Stimulated activated CD4-positive, alpha-beta T cell treated with anti-CD3 and anti-CD28 coated beads, Interleukin-12 subunit alpha, Interleukin-12 subunit beta, amount 100 ng/mL, for 48 hours (primary cell): ENCODE measurements around the gene MAP1B.

ENCODE experiments used
- DNase-seq, 3 donors: peaks; one replicate each; pipeline ENCODE4 v3.0.0-alpha.2; 2020; ENCODE audit warnings: low read depth in 2 of 3, low spot score in 1 of 3

Gene MAP1B

DNA sequence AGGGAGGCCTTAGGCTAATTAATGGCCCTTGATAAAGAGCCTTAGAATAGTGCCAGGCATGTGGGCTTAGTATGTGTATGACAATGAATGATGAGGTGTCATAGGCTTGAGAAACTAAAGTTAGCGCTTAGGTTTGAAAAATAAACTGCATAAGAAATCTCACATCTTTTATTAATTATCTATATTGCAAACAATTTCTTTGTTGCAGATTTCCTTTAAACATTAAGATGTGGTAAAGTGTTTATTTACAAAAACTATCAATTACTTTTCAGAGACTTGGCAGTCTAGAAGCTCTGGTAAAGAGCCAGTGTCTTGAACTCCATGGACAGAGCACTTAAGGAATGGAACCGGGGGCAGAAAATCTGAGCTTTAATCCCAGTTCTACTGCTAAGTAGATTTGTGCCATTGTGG, 23.1 kb downstream of the MAP1B start:
- no peak for DNase-seq

GRCh38 chr5:72133212-72133990, 26.1 kb downstream of the MAP1B start:
- DNase-seq: no peak

GRCh38 chr5:72134226-72134899, 27.1 kb downstream of the MAP1B start:
- no peak for DNase-seq

- DNase-seq: no peak
Measured at GRCh38 chr5:72137826-72138409, 30.6 kb downstream of the MAP1B start.

GRCh38 chr5:72138943-72139521, 31.8 kb downstream of the MAP1B start:
- peak in 2 of 3 donors; percentile 17 to 20 for DNase-seq

GRCh38 chr5:72140711-72141110, 33.4 kb downstream of the MAP1B start:
- DNase-seq: no peak

GRCh38 chr5:72141440-72142355, 34.4 kb downstream of the MAP1B start:
- DNase-seq: no peak

GRCh38 chr5:72144762-72145161, 37.5 kb downstream of the MAP1B start:
- no peak for DNase-seq

DNA sequence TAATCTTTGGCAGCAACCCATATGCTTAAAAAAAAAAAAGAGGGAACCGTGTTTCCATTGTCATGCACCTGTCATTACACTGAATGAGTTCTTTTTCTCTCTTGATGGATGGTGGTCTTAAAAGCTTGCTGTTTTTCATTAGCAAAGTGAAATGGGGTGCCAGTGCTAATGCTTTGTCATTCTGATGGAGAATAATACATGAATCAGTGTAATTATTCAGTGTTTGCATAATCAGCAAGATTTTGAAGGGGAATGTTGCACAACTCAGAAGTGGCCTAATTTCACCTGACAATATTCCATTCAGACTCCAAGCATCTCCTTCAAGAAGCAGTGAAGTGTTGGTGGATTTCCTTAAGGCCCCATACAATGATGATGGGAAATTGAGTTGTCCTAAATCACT, 38.1 kb downstream of the MAP1B start:
- DNase-seq: no peak

DNA sequence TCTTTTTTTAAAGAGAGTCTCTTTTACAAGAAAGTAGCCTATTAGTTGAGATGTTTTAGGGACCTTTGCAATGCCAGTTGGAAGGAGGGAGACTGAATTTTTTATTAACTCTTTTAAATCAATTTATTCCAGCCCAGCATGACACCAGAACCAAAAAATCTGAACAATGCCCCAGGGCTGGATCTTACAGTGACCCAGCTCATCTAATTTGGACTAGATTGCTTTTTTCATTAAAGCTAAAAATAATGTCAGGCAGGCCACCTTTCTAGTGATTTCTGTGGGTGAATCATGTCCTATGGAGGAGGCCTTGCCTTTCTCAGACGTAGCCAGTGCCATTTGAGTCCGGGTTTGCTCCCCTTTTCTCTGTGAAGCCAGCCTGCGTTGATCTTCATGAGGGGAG, 38.8 kb downstream of the MAP1B start:
- DNase-seq: no peak

DNA sequence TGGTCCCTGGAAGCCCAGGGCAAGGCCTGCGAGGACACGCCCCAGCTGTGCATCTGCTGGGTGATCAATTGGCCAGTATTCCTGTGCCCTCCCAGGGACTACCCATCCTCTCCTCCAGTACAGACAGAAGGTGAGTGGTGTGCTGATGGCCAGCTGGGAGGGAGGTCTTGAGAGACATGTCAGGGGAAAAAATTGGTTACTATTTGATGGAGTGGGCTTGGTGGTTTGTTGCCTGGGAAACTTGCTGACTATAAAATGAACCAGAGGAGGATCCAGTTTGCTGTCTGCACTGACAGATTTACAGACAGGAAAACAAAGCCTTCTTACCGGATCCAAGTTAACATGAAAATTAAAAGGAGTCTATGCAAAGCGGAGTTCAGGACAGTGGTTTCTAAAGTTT, 40.3 kb downstream of the MAP1B start:
- no peak for DNase-seq

- DNase-seq: no peak
Measured at GRCh38 chr5:72149742-72150141, 42.5 kb downstream of the MAP1B start.

GRCh38 chr5:72151169-72151568, 43.9 kb downstream of the MAP1B start:
- DNase-seq: no peak

DNA sequence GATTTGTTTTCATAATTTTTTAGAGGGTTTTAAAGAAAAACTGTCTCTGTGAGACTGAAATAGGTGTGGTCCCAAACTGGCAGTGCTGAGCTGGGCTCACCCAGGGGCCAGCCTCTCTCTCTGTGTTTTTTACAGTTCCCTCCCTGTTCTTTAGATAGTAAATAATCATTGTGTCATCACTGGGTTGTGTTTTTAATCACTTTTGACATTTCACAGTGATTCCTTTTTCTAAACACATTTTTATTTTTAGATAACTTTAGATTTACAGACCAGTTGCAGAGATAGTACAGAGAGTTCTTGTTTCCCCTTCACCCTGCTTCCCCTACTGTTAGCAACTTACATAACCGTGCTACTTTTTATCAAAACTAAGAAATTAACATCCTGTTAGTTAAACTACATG, 44.4 kb downstream of the MAP1B start:
- DNase-seq: no peak

DNA sequence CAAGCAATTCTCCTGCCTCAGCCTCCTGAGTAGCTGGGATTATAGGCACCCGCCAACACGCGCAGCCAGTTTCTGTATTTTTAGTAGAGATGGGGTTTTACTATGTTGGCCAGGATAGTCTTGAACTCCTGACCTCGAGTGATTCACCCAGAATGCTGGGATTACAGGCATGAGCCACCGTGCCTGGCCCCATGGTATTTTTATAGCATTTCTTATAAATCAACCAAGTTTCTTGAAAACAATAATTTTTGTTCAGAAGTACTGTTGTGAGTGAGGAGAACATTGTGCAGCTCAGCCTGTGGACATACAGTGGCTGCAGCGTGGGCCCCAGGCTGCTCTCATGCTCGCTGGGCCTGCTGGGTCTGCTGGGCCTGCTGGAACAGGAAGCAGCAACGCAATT, 45.3 kb downstream of the MAP1B start:
- DNase-seq: no peak

GRCh38 chr5:72153551-72153950, 46.3 kb downstream of the MAP1B start:
- no peak for DNase-seq

DNA sequence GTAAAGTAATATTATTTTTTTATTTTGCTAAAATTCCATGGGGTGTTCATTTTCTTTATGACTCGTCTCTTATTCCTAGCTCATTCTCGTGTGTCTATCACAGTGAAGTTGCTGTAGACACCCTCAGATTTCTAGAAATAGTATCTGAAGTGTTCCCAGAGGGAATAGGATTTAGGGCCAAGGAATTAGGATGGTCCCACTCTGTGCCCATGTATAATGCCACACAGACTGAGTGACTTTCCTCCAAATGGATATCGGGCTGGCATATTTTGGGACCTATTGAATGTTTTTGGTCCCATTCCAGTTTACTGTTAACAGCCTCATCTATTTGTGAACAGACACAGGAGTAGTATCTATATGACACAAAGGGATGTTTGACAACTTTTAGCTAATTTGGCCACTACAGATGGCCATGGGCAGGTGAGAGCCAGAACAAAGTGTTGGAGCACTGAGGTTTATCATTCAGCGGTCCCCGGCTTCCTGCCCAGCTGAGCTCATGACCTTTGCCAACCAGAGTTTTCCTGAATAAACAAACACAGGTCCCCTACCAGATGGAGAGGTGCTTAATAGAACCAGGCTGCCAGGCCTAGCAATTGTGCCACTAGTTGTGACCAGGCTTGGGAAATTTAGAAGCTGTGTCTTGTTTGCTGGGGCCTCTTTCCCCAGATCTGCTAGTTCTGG, 46.9 kb downstream of the MAP1B start:
- DNase-seq: no peak

- no peak for DNase-seq
Measured at GRCh38 chr5:72156946-72157624, 49.8 kb downstream of the MAP1B start.

GRCh38 chr5:72157625-72157962, 50.3 kb downstream of the MAP1B start:
- DNase-seq: no peak

- no peak for DNase-seq
Measured at GRCh38 chr5:72159501-72159911, 52.2 kb downstream of the MAP1B start.
